ENCODE results near the gene KLRB1.

The KLRB1 gene

GRCh38 chr12:9634969-9635754 is 27.4 kb upstream of the KLRB1 start:
- TF ChIP-seq REST (IDR thresholded peaks at IDR 0.05; ENCODE audit: low read depth): no peak
- no peak for TF ChIP-seq ZBTB7A (IDR thresholded peaks at IDR 0.05; ENCODE audit: low read depth)
- TF ChIP-seq YY1 (IDR thresholded peaks at IDR 0.05; ENCODE audit: low read depth): no peak
- no peak for TF ChIP-seq TAF1 (IDR thresholded peaks at IDR 0.05; ENCODE audit: low read depth)
- no peak for TF ChIP-seq CREB1 (IDR thresholded peaks at IDR 0.05; ENCODE audit: low read depth)
- TF ChIP-seq TCF12 (IDR thresholded peaks at IDR 0.05; ENCODE audit: low read depth): no peak
- TF ChIP-seq EGR1 (IDR thresholded peaks at IDR 0.05): no peak
- TF ChIP-seq MAX (IDR thresholded peaks at IDR 0.05): no peak
- no peak for TF ChIP-seq TEAD4 (IDR thresholded peaks at IDR 0.05)
- no peak for TF ChIP-seq USF1 (IDR thresholded peaks at IDR 0.05)
- no peak for TF ChIP-seq CEBPB (IDR thresholded peaks at IDR 0.05)

DNA sequence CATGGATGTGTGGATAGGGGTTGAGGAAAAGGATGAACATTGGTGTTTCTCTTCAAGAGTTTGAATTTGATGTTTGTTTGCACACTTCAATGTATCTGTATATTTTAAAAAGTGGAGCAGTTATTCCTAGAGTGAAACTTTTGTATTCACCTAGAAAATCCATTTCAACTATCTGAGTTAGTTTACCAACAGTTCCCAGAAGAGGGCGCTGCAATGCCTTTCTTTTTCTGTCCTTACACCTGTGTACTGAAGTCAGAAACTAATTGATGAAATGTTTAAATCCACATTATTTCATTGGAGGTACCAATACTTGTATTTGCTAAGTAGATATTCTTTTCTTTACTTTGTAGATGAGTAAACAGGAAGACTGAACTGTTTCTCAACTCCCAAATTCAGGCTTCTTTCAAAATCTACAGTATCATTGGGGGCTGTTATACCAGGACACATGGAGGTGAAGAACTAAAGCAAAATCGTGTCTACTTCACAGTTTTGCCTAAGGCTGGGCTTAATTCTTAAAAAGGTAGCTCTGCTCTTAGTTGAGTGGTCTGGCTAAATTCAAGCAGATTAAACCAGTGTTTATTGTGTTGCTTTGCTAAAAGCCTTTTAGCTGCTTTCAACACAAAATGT is 26.6 kb upstream of the KLRB1 start:
- TF ChIP-seq REST (IDR thresholded peaks at IDR 0.05; ENCODE audit: low read depth) (no peak), TAF1 (IDR thresholded peaks at IDR 0.05; ENCODE audit: low read depth) (no peak), RAD21 (IDR thresholded peaks at IDR 0.05; ENCODE audit: low read depth) (peak; percentile 88)

- TF ChIP-seq NFIC (IDR thresholded peaks at IDR 0.05) (no peak), USF1 (IDR thresholded peaks at IDR 0.05) (no peak), REST (IDR thresholded peaks at IDR 0.05; ENCODE audit: low read depth) (no peak), MAX (IDR thresholded peaks at IDR 0.05) (no peak), TEAD4 (IDR thresholded peaks at IDR 0.05) (no peak), CEBPB (IDR thresholded peaks at IDR 0.05) (no peak), CREB1 (IDR thresholded peaks at IDR 0.05; ENCODE audit: low read depth) (no peak), EP300 (IDR thresholded peaks at IDR 0.05; ENCODE audit: borderline replicate concordance) (no peak), TAF1 (IDR thresholded peaks at IDR 0.05; ENCODE audit: low read depth) (no peak), YY1 (IDR thresholded peaks at IDR 0.05; ENCODE audit: low read depth) (no peak), RAD21 (IDR thresholded peaks at IDR 0.05; ENCODE audit: low read depth) (no peak), FOXM1 (IDR thresholded peaks at IDR 0.05; ENCODE audit: borderline replicate concordance, low read depth) (no peak), ZBTB7A (IDR thresholded peaks at IDR 0.05; ENCODE audit: low read depth) (no peak), TCF12 (IDR thresholded peaks at IDR 0.05; ENCODE audit: low read depth) (no peak), EGR1 (IDR thresholded peaks at IDR 0.05) (no peak)
Observed at GRCh38 chr12:9632766-9633165, 25.1 kb upstream of the KLRB1 start.

DNA sequence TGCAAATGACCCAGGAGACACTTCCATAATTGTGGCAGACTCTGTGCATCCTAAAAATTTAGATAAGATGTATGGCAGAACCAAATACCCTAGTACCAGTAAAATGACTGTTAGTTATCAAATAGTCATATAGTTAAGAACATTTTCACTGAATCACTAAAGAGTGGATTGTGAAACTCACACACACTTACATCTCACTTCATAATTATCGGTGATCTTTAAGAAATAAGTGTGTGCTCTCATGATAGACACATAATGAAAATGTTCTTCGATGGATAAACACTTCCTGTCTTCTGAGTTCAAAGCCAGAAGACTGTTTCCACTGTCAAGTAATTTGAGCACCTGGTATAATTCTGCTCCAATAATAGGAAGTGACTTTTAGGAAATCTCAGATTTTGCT is 19.1 kb upstream of the KLRB1 start:
- TF ChIP-seq ZBTB7A (IDR thresholded peaks at IDR 0.05; ENCODE audit: low read depth): no peak
- TF ChIP-seq CREB1 (IDR thresholded peaks at IDR 0.05; ENCODE audit: low read depth): no peak
- no peak for TF ChIP-seq EP300 (IDR thresholded peaks at IDR 0.05; ENCODE audit: borderline replicate concordance)
- no peak for TF ChIP-seq TEAD4 (IDR thresholded peaks at IDR 0.05)
- no peak for TF ChIP-seq TCF12 (IDR thresholded peaks at IDR 0.05; ENCODE audit: low read depth)
- TF ChIP-seq NFIC (IDR thresholded peaks at IDR 0.05): no peak
